GM12801 (cell line): Measurements from ENCODE around the gene BAZ1A.

Experiments used
- TF ChIP-seq, protein P1 (sequence below): IDR thresholded peaks from one replicate; pipeline ENCODE4 v1.5.1; 2011; ENCODE audit warnings: control low read depth; ENCODE audit not compliant: insufficient read length; ENCODE audit errors: extremely low read depth

The BAZ1A gene

DNA sequence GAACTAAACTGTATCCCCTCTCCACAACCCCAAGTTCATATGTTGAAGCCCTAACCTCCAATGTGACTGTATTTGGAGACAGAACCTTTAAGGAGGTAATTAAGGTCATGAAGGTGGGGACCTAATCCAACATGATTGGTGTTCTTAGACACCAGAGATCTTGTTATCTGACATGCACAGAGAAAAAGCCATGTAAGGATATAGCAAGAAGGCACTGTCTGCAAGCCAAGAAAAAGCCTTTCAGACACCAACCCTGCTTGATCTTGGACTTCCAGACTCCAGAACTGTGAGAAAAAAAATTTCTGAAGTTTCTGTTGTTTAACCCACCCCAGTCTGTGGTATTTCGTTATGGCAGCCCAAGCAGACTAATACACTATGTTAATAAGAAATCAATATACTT lies 98.5 kb downstream of the BAZ1A start:
- TF ChIP-seq, protein P1, sequence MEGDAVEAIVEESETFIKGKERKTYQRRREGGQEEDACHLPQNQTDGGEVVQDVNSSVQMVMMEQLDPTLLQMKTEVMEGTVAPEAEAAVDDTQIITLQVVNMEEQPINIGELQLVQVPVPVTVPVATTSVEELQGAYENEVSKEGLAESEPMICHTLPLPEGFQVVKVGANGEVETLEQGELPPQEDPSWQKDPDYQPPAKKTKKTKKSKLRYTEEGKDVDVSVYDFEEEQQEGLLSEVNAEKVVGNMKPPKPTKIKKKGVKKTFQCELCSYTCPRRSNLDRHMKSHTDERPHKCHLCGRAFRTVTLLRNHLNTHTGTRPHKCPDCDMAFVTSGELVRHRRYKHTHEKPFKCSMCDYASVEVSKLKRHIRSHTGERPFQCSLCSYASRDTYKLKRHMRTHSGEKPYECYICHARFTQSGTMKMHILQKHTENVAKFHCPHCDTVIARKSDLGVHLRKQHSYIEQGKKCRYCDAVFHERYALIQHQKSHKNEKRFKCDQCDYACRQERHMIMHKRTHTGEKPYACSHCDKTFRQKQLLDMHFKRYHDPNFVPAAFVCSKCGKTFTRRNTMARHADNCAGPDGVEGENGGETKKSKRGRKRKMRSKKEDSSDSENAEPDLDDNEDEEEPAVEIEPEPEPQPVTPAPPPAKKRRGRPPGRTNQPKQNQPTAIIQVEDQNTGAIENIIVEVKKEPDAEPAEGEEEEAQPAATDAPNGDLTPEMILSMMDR, result no peak

DNA sequence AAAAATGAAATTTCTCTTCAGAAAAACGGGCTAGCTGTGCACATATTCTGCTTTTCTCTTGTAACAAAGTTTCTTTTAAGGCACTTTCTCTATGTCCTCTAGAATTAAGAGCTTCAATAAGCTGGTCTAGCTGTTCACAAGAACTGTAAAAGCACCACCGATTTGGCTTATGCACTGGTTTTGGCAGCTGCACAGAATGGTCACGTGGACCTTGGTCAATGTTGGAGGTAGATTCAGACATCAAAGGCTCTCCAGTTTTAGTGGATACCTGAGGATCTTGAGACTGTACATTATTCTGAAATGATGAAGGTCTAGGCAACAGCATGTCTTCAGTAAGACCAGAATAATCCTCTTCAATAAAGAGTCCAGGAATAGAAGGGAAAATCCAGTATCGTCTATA lies 99.2 kb downstream of the BAZ1A start:
- TF ChIP-seq, protein P1, result no peak

DNA sequence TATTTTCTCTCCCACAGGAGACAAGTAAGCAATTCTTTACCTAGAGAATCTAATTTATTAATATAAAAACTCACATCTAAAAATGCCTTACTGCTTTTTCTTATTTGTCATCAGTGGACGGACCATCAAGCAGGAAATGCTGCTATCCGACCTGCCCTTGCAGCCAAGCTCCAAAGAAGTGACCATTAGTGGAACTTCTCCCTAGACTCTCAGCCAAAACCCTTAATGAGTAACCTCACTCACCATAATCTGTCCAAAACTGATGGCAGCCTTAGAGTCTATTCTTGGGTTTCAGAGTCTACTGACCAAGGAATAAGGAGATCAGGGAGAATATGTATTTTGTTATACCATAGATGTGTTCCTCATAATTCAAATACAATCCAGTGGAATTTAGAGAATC lies 99.8 kb downstream of the BAZ1A start:
- TF ChIP-seq, protein P1, result no peak

DNA sequence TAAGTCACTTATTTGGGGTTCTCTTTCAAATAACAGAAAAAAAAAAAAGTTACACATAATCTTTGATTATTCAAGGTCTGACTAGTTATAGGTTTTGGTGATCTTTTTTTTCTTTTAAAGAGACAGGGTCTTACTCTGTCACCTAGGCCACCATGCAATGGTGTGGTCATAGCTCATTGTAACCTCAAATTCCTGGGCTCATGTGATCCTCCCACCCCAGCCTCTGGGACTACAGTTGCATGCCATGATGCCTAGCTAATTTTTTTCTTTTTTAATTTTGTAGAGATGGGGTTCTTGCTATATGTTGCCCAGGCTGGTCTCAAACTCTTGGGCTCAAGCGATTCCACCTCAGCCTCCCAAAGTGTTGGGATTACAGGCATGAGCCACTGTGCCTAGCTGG lies 104.3 kb downstream of the BAZ1A start:
- TF ChIP-seq, protein P1, result no peak

DNA sequence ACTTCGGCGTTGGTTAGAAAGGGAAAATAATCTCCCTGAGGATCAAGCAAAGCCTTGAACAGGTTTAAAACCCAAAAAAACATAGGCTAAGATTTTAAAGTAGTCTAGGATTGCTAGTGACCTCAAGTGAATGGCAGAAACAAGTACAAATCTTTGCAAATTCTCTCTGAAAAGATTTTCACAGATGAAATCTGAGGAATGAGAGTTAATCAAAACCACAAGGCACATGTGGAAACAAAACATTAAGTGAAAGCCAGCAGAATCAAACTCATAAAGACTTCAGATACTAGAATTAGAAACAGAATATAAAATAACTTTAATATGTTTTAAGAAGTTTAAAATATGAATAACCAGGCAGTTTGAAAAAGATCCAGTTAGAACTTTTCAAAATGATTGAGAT lies 108.6 kb downstream of the BAZ1A start:
- TF ChIP-seq, protein P1, result no peak

DNA sequence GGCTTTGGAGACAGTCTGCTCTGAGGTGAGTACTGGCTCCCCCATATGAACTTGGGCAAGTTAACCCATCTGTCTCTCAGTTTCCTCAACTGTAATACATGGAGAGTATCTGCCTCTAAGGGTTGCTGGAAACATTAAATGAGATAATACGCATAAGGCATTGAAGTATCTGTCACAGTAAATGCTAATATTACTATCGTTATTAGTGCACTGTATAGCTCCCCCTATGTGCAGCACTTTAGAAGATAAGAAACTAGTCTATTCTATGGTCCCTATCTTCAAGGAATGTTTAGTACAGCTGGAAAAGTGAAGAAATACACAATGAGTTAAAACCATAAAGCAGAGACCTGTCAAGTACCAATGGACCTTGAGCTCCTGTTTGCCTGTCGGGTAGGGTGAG lies 109.1 kb downstream of the BAZ1A start:
- TF ChIP-seq, protein P1, result no peak

DNA sequence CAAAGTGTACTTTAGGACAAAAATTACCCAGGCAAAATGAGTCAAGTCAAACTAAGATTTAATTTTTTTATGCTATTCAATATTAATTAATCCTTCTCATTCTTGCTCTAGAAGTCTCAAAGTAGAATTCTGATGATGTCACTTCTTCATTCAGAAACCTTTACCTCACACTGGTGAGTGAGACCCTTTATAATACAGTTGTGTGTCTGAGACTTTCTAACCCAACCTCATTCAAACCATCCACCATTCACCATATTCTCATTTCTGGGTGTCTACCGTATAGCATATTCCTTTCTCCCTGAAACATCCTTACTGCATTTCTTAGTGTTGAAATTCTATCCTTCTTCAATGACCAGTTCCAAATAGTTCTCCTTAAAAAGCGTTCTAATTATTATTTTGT lies 119.9 kb downstream of the BAZ1A start:
- TF ChIP-seq, protein P1, result no peak

DNA sequence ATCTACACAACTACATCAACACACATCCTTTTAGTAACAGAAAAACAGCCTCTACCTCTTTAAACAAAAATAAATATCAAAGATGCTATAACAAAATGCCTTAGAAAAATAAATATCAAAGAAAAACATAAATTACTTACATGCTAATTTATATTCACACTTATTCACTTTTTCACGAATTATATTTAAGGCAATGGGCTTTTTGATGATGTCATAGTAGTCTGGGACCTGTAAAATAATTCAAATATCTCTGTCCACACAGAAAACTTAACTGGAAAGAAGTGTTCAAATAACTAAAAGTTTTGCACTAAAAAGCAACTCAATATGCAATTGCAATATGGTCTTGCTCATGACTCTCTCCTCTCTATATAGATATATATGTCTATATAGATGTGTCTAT lies 120.5 kb downstream of the BAZ1A start:
- TF ChIP-seq, protein P1, result no peak
